Dedifferentiated amniotic fluid mesenchymal stem cell (primary cell): ENCODE data around the gene DENND1A.
A peak's percentile ranks its signal among the peaks of the same experiment; 100 is the strongest.

Source experiments
- DNase-seq: peaks from one replicate; pipeline ENCODE4 v3.0.0-alpha.2; 2016; ENCODE audit errors: extremely low spot score

Gene DENND1A

DNA sequence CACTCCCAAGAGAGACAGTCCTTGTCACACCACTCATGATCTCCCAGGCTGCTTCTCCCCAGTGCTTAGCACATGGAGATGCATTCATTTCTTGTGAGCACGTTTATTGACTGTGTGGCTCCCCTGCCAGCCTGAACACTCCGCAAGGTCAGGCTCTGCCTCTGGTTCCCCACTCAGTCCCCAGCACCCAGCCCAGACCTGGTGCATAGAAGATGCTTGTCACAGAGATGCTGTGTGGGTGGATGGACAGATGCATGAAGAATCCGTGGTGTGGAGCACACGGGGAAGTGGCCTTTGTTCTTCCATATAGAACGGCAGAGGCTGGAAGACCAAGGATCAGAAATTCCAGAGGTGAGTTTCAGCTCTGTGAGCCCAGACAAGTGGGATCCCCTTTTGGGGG is 587.7 kb downstream of the DENND1A start:
- no peak for DNase-seq

DNA sequence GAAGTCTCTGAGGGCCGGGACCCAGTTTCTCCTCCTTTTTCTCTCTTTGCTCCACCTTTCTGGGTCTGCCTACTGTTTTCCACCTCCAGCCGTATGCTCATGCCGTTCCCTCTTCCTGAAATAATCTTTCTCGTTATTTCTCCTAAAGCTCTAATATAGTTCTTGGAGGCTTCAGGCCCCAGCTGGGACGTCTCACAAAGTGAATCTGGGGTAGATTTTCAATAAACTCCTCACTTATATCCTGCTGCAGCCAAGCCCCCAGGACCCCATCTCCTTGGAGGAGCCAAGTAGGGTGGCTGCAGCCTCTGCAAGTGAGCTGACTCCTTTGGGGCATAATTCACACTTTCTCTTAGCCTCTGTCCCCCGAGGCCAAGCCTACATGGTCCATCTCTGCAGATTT is 588.1 kb downstream of the DENND1A start:
- DNase-seq = no peak

DNA sequence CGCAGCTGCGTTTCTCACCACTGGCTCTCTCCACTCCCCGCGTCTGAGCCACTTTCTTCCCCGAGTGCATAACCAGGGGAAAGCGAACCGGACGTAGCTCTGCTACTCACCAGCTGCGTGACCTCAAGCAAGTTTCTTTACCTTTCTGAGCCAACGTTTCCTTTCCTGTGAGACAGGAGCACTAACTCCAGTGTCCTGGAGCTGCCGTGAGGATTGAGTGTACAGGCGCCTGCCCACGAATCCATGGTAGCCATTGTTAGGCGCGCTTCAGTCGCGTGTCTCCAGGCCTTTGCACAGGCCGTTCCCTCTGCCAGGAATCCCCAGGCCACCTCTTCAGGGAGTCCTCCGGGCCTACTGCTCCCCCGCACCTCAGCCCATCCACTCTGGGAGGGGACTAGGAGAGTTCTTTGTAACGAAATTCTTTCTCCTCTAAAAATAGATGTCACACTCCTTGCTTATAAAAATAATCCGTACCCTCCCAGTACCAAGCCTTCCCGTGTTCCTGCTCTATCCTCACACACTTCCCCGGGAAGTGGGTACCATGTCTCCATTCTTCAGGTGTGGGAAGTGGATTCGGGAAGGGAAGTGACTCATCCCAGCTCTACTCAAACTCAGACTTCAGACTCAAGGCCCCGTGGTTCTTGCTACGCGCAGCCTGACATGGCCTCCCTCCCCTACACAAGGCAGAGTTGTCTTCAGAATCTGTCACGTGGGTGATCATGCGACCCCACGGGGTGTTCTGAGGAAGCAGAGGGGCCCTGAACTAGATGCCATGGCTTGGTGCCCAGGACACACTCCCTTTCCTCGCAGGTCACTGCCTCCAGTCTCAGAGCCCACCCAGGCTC is 590.0 kb downstream of the DENND1A start:
- DNase-seq = no peak

DNA sequence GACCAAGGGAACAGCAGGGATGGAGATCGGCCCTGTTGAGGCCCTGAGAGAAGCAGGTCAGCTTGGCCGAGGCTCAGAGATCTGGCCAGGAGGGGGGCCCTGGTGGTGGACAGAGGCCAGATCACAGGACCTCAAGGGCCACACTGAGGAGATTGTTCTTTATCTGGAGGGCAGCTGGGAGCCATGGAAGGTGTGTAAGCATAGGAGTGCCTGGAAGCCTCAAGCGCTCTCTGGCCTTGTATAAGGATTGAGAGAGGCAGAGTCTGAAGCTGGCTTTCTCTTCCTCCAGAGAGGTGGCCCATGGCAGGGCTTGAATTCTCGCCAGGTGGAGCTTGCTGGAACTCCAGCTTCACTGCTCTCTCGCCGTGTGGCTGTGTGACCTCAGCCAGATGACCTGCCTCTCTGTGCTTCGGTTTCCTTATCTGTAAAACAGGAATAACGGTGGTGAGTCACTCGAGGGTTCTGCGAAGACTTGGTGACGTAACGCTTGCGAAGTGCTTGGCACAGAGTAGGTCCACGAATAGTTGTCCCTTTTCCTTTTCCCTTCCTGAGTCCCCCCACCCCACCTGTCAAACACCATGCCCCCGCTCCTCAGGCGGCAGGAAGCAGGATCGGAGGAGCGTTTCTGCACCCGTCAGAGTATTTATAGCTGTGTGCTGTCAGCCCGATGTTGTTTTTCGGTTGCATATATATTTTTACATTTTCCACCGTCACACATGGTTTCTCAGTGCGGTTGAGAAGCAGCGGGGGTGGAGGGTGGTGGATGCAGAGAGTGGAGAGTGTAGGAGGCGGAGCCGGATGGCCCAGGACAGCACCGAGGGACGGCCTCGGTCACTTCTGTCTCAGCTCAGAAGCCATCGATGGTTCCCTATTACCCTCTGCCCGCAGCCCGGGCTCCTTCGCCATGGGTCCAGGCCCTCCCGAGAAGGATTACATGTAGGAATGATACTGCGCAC is 590.9 kb downstream of the DENND1A start:
- DNase-seq = no peak

DNA sequence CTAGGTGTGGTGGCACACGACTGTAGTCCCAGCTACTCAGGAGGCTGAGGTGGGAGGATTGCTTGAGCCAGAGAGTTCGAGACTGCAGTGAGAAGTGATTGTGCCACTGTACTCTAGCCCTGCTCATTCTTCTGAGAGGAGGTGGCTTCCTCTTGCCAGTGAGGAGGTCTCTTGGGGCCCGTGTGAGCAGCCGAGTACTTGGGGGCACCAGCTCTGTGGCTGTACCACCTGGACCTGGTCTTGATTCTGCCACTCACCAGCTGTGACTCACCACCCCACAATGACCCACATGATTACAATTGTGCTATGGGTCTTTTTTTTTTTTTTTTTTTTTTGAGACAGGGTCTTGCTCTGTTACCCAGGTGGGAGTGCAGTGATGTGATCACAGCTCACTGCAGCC is 592.0 kb downstream of the DENND1A start:
- no peak for DNase-seq

DNA sequence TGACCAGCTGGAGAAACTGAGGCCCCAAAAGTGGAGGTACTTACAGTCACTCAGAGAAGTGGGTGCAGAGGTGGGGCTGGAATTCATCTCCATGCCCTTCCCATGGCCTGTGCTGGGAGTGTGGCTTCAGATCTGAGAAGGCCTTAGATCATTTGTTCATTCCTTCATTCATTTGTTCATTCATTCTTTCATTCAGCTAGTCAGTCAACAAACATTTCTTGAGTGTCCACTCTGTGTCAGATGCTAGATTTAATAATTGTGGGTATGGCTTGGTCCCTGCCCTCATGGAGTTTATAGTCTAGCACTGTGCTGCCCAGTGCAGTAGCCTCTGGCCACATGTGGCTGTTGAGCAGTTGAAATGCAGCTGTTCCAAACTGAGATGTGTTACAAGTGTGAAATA is 593.0 kb downstream of the DENND1A start:
- no peak for DNase-seq

DNA sequence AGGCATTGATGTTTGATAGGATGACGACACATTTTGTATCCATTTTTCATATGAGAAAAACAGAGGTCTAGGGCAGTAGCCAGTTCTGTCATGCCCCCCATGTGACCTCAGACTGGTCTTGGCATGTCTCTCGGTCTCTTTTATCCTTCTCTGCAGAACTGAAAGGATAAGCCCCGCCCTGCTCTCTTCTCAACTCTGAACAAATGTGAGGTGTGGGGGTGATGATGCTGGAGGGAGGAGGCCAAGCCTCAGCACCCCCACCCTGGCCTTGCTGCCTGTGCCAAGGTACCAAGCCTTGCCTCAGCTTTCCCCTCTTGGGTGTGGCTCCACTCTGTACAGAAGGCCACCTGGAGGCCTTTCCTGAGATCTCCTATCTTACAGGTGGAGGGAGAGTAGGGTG is 593.5 kb downstream of the DENND1A start:
- DNase-seq = no peak

GRCh38 chr9:123335986-123336329 is 594.0 kb downstream of the DENND1A start:
- no peak for DNase-seq

- DNase-seq = peak; percentile 90
These were observed 594.5 kb downstream of the DENND1A start for GRCh38 chr9:123335193-123335985.

DNA sequence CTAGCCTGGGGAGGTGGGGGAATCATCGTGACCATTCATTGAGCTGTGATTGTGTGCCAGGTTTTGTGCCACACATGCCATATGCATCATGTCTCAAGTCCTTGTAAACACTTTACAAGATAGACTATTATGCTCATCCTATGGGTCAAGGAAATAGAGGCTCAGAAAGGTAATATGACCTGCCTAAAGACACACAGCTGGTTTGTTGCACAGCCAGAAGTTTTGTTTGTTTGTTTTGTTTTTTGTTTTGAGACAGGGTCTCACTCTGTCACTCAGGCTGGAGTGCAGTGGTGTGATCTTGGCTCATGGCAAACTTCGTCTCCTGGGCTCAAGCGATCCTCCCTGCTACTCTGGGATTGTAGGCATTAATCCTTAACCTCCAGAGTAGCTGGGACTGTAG is 595.3 kb downstream of the DENND1A start:
- DNase-seq = no peak

DNA sequence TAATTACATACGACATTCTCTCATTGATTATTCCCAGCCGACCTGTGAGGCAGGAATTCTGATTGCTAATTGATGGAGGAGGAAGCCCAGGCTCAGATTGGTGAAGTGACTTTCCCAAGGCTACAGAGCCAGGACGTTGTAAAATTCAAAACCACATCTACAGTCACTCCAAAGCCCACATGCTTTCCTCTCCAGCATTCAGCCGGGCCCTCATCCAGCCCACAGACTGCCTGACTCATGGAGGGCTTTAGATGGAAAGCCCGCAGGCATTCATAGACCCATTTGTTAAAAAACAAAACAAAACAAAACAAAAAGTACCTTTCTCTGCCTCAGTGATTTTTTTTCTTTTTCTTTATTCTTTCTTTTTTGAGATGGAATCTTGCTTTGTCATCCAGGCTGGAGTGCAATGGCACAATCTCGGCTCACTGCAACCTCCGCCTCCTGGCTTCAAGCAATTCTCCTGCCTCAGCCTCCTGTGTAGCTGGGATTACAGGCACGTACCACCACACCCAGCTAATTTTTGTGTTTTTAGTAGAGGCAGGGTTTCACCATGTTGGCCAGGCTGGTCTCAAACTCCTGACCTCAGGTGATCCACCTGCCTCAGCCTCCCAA is 596.8 kb downstream of the DENND1A start:
- DNase-seq = peak; percentile 84

- DNase-seq = no peak
These were observed 598.4 kb downstream of the DENND1A start for GRCh38 chr9:123331346-123332060.
